ENCODE measurements around the gene DGKQ.

Gene DGKQ

DNA sequence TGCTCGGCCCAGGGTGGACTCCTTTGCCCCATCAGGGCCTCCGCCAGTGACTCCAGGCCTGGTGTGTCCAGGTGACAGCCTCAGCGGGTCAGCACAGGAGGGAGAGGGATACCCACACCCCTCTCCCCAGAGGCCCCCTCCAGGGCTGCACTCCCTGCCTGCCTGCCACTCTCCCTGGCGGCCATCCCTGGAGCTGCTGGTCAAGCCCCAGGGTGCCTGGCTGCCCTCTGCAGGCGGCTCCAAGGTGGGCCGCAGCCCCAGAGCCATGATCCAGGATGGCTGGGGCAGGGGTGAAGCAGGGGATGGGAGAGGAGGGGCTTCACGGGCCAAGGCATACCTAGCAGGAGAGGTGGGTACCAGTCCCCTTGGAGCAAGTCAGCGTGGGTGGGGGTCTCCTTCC, 41.8 kb upstream of the DGKQ start:
- peaks cover 7% of the 10 kb centered on the region for H3K27me3 ChIP-seq (ENCODE audit: control insufficient read depth, insufficient read depth, low read length)
- H3K9ac ChIP-seq (ENCODE audit: low read depth, low read length) = no peak overlapping the region
- no peaks in the 10 kb centered on the region for H3K9me3 ChIP-seq (ENCODE audit: control insufficient read depth, insufficient read depth, low read length)
- peaks cover 3% of the 10 kb centered on the region for H3K36me3 ChIP-seq (ENCODE audit: control insufficient read depth, insufficient read depth, low read length)
- H3K4me1 ChIP-seq (ENCODE audit: control insufficient read depth, insufficient read depth, low read length) = peaks cover 4% of the 10 kb centered on the region
- H3K4me3 ChIP-seq (ENCODE audit: low read depth, low read length) = no peak overlapping the region

DNA sequence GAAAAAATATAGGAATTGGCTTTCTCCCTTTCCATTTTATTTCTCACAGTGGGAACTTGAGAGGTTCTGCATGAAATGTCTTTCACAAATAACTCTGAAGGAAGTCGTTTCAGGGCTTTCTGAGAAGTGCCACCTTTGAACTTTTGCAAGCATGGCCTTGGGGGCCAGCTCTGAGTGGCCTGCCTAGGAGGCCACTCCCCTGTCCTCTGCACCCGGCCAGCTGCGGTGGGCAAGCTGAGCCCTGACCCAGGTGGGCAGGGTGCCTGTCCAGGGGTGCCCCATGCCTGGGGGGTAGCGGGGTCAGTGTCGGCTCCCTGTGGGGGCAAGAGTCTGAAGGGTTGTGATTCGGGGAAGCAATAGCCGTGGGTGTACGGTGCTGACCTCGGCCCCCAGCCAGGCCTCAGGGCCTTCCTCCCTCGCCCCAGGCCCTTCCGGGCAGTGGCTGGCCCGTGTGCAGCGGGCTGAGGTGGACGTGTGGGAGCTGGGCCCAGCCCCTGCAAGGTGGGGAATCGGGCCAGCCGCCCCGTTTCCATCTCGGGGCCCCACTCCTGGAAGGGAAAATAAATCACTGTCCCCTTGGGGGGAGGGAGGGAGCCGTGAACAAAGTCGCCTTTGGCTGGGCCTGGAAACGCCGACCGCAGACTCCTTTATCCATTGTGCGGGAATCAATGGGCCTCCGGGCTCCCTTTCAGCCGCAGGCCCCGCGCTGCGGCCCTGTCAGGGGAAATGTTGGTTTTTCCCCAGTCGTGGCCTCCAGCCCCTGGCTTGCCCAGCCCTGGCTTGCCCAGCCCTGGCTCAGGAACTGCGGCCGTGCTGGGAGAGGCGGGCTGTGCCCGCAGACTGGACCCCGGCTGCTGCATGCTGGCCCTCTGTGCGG, 41.2 kb upstream of the DGKQ start:
- Histone ChIP-seq H3K4me1 (ENCODE audit: control insufficient read depth, insufficient read depth, low read length) (peaks cover 4% of the 10 kb centered on the region), H3K4me3 (ENCODE audit: low read depth, low read length) (no peak overlapping the region), H3K36me3 (ENCODE audit: control insufficient read depth, insufficient read depth, low read length) (no peaks in the 10 kb centered on the region), H3K9me3 (ENCODE audit: control insufficient read depth, insufficient read depth, low read length) (no peaks in the 10 kb centered on the region), H3K9ac (ENCODE audit: low read depth, low read length) (no peak overlapping the region), H3K27me3 (ENCODE audit: control insufficient read depth, insufficient read depth, low read length) (peaks cover 11% of the 10 kb centered on the region)

DNA sequence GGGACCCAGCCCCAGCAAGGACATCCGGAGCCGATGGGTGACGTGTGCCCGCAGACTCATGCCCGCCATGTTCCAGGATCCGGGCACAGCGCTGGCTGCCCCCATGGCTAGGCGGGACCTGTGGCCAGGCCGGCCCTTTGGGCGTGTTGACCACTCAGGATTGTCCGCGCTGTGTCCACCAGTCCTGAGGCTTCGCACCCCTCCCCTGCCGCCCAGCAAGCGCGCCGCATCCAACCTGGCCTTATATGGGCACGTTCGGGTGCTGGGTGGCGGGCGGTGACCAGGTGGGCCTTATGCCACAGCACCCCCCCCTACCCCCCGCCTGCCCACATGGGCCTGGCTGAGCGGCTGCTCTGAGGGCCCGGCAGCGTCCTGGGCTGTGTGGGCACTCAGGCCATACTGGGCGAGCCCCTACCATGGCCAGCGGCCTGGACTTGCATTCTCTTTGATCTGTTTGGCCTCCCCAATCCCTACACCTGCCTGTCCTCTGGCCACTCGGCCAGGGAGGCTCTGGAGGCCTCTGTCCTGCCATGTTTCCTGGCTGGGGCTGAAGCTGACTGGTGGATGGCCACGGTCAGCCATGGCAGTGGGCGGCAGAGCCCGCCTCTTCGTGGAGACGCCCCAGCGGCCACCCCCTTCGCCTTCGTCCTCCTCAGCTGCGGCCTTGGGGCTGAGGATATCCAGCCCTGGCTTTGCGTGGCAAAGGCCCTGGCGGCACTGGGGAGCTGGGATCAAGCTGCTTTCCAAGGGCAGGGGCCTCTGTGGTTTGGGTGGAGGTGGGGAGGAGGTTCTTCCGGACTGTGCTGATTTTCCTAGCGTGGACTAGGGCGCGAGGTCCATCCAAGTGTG, 40.1 kb upstream of the DGKQ start:
- Histone ChIP-seq H3K36me3 (ENCODE audit: control insufficient read depth, insufficient read depth, low read length) (no peaks in the 10 kb centered on the region), H3K4me1 (ENCODE audit: control insufficient read depth, insufficient read depth, low read length) (no peaks in the 10 kb centered on the region), H3K27me3 (ENCODE audit: control insufficient read depth, insufficient read depth, low read length) (peaks cover 19% of the 10 kb centered on the region), H3K9ac (ENCODE audit: low read depth, low read length) (no peak overlapping the region), H3K4me3 (ENCODE audit: low read depth, low read length) (no peak overlapping the region), H3K9me3 (ENCODE audit: control insufficient read depth, insufficient read depth, low read length) (no peaks in the 10 kb centered on the region)

DNA sequence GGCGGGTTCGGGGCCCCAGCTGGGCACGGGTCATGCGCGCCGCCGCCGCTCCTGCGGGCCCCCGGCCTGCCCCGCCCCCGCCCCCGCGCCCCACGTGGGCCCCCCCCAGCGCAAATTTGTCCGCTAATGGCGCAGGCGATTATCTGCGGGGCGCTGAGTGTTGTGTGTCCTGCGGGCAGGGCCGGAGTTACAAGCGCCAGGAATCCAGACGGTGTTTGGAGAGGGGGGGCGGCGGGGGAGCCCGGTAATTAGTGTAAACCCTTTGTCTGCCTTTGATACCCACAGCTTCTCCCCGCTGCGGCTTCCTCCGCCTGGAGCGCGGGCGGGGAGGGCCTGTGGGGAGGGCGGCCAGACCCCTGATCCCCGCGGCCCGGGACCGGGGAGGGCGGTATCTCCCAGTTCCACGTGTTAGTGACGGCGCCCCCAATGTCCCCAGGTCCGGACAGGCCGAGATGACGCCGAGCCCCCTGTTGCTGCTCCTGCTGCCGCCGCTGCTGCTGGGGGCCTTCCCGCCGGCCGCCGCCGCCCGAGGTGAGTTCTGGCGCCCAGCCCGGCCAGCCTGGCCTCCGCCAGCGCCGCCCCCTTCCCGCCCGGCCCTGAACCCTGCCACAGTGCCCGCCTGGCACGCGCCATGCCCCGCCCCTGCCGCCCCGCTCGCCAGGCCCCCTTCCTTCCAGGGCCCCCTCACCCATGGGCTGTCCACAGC, 38.8 kb upstream of the DGKQ start:
- no peaks in the 10 kb centered on the region for H3K4me1 ChIP-seq (ENCODE audit: control insufficient read depth, insufficient read depth, low read length)
- H3K9me3 ChIP-seq (ENCODE audit: control insufficient read depth, insufficient read depth, low read length) = no peaks in the 10 kb centered on the region
- H3K4me3 ChIP-seq (ENCODE audit: low read depth, low read length) = peak overlapping the region; percentile 35
- no peak overlapping the region for H3K9ac ChIP-seq (ENCODE audit: low read depth, low read length)
- no peaks in the 10 kb centered on the region for H3K36me3 ChIP-seq (ENCODE audit: control insufficient read depth, insufficient read depth, low read length)
- peaks cover 31% of the 10 kb centered on the region for H3K27me3 ChIP-seq (ENCODE audit: control insufficient read depth, insufficient read depth, low read length)

DNA sequence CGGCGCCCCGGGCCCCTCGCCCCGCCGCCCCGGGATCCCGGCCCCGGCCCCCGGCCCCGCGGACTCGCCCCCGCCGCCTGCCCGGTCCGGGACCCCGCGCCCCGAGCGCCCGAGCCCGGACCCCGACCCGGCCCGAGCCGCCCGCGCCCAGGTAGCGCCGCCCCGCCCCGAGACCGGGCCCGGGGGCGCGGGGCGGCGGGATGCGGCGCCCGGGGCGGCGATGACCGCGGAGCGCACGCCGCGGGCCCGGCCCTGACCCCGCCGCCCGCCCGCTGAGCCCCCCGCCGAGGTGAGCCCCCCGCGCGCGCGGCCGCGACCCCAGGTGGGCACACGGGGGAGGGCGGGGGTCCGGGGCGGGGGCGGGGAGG, 38.3 kb upstream of the DGKQ start:
- no peaks in the 10 kb centered on the region for H3K4me1 ChIP-seq (ENCODE audit: control insufficient read depth, insufficient read depth, low read length)
- H3K9ac ChIP-seq (ENCODE audit: low read depth, low read length) = no peak overlapping the region
- no peak overlapping the region for H3K4me3 ChIP-seq (ENCODE audit: low read depth, low read length)
- H3K9me3 ChIP-seq (ENCODE audit: control insufficient read depth, insufficient read depth, low read length) = no peaks in the 10 kb centered on the region
- no peaks in the 10 kb centered on the region for H3K36me3 ChIP-seq (ENCODE audit: control insufficient read depth, insufficient read depth, low read length)
- peaks cover 37% of the 10 kb centered on the region for H3K27me3 ChIP-seq (ENCODE audit: control insufficient read depth, insufficient read depth, low read length)

DNA sequence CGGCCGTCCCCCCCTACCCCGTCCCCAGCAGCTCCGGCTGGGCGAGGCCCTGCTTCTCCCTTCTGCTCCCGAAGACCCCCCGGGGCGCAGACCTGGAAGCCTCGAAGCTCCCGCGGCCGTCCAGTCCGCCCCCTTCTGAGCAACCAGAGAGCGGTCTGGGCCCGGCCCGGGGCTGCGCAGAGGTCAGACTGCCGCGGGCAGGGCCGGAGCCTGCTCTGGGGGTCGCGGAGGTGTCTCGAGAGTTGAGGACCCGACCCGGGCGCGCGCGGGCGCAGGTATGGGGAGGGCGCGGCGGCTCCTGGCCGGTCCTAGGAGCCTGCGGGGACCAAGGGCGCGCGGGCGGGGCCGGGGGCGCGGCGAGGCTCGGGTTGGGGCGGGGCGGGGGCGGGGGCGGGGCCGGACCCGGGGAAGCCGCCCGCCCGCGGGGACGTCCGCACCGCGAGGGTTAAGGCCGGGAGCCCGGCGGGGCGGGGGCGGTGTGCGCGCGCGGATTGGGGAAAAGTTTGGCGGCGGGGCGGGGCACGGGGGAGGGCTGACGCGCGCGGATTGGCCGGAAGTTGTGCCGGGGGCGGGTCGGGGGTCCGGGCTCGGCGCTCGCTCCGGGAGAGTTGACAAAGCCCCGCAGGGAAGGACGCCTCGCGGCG, 37.8 kb upstream of the DGKQ start, which contains the start of gene FGFRL1:
TSS of gene FGFRL1 (plus strand) at position 605 of the 644 bp plus-strand sequence. CDS start 860 bp downstream, outside the sequence.
- H3K4me1 ChIP-seq (ENCODE audit: control insufficient read depth, insufficient read depth, low read length) = no peaks in the 10 kb centered on the region
- H3K27me3 ChIP-seq (ENCODE audit: control insufficient read depth, insufficient read depth, low read length) = peaks cover 42% of the 10 kb centered on the region
- H3K4me3 ChIP-seq (ENCODE audit: low read depth, low read length) = peak within 1 kb of the TSS; percentile 55
- no peak within 1 kb of the TSS for H3K9ac ChIP-seq (ENCODE audit: low read depth, low read length)
- no peaks in the 10 kb centered on the region for H3K9me3 ChIP-seq (ENCODE audit: control insufficient read depth, insufficient read depth, low read length)
- no peaks in the 10 kb centered on the region for H3K36me3 ChIP-seq (ENCODE audit: control insufficient read depth, insufficient read depth, low read length)

DNA sequence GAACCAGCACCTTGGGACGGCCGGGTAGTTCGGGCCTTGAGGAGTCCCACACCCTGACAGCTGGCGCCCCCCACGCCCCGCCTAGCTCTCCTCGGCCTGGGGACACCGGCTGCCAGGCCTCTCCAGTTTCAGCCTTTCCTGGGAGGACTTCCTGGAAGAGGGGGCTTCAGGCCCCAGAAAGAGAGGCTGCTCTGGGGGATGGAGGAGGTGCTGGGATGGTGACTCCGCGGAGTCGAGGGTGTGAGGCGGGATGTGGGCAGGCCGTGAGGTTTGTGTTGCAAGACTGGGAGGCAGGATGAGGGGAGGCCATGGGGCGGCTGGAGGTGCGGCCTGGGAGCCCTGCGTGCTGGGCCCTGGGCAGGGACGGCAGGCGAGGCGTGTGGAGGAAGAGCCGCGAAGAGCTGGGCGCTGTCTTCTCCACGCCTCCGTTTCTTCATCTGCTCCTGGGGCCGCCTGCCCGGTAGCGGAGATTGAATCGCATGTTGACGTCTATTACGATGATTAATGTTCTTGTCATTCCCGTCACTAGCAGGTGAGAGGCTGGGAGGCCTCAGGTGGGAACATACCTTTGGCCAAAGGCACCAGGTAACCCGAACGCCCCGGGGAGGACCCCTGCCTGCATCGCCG, 37.1 kb upstream of the DGKQ start:
- peaks cover 44% of the 10 kb centered on the region for H3K27me3 ChIP-seq (ENCODE audit: control insufficient read depth, insufficient read depth, low read length)
- H3K36me3 ChIP-seq (ENCODE audit: control insufficient read depth, insufficient read depth, low read length) = no peaks in the 10 kb centered on the region
- H3K4me3 ChIP-seq (ENCODE audit: low read depth, low read length) = peak overlapping the region; percentile 55
- no peaks in the 10 kb centered on the region for H3K9me3 ChIP-seq (ENCODE audit: control insufficient read depth, insufficient read depth, low read length)
- H3K4me1 ChIP-seq (ENCODE audit: control insufficient read depth, insufficient read depth, low read length) = no peaks in the 10 kb centered on the region
- no peak overlapping the region for H3K9ac ChIP-seq (ENCODE audit: low read depth, low read length)

DNA sequence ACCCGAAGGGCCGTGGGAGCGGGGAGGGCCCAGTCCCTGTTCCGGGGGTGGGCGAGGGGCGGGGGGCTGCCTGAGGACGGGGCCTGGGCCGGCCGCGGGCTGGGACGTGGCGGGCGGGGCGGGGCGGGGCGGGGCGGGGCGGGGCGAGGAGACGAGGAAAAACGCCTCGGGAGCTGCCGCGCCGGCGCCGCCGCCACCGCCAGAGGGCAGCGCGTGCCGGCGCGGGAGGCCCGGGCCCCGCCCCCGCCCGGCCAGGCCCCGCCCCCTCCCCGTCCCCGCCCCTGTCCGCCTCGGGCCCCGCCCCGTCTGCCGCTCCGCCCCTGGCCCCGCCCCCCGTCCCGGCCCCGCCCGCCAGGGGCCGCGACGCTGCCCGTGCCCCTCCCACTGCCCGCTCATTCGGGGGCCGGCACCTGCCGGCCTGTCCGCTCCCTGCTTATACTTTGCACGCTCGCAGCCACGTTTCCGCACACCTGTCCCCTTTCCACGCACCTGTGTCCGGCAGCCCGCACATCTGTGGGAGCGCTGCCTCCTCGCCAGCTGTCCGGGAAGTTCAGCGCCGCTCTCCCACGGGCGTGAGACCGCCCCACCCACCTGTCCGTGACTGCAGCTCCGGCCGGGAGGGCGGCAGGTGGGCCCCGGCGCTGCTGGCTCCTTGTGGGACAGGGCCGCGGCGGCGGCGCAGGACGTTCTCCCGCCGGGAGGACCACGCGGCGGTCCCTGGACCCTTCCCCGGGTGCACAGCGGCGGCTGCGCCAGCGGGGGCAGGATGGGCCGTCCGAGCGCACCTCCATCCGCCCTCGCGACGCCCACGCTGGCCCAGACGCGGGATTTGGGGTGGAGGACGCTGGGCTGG, 36.4 kb upstream of the DGKQ start:
- Histone ChIP-seq H3K9ac (ENCODE audit: low read depth, low read length) (no peak overlapping the region), H3K4me1 (ENCODE audit: control insufficient read depth, insufficient read depth, low read length) (no peaks in the 10 kb centered on the region), H3K36me3 (ENCODE audit: control insufficient read depth, insufficient read depth, low read length) (no peaks in the 10 kb centered on the region), H3K4me3 (ENCODE audit: low read depth, low read length) (peak overlapping the region; percentile 55), H3K9me3 (ENCODE audit: control insufficient read depth, insufficient read depth, low read length) (no peaks in the 10 kb centered on the region), H3K27me3 (ENCODE audit: control insufficient read depth, insufficient read depth, low read length) (peaks cover 50% of the 10 kb centered on the region)

DNA sequence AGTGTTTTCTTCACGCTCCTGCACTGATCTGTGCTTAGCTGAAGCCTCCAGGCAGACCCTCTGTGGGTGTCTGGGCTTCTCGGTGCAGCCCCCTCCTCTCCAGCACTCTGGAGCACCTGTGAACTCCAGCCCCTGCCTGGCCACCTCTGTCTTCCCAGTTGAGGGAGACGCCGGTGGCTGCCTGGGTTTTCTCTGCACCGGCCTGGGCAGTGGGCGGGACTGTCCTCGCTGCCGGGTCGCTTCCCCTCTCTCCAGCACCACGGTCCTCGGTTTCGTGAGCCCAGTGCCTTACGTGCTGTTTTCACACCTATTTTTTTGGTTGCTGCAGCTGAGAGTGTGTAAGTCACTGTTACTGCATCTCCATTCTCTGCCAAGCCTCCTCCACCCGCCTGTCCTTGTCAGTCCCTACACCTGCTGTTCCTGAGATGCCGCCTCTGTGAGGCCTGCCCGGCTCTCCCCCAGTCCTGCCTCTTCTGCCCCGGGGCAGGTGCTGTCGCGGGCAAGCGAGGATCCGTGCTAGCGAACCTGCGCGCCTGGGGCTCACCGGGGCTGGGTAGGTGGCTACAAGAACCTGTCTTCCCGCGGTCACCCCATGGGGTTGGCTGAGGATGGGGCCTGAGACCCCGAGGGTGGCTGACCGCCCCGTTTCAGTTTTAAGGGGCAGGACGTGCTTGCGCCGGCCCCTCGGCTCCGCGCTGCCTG, 35.6 kb upstream of the DGKQ start:
- no peaks in the 10 kb centered on the region for H3K9me3 ChIP-seq (ENCODE audit: control insufficient read depth, insufficient read depth, low read length)
- no peaks in the 10 kb centered on the region for H3K4me1 ChIP-seq (ENCODE audit: control insufficient read depth, insufficient read depth, low read length)
- no peaks in the 10 kb centered on the region for H3K36me3 ChIP-seq (ENCODE audit: control insufficient read depth, insufficient read depth, low read length)
- no peak overlapping the region for H3K9ac ChIP-seq (ENCODE audit: low read depth, low read length)
- peak overlapping the region; percentile 48 for H3K4me3 ChIP-seq (ENCODE audit: low read depth, low read length)
- H3K27me3 ChIP-seq (ENCODE audit: control insufficient read depth, insufficient read depth, low read length) = peaks cover 57% of the 10 kb centered on the region

DNA sequence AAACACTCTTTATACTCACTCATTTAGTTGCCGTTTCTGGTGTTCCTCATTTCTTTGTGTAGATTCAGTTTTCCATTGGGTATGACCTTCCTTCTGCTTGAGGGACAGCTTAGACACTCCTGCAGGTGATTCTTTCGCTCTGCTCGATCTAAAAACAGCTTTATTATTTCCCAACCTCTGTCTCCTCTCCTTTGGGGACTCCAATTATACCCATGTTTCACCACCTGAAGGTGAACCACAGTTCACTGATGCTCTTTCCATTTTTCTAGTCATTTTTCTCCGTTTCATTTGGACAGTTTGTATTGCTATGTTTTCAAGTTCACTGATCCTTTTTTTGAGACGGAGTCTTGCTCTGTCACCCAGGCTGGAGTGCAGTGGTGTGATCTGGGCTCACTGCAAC, 33.5 kb upstream of the DGKQ start:
- Histone ChIP-seq H3K4me1 (ENCODE audit: control insufficient read depth, insufficient read depth, low read length) (no peaks in the 10 kb centered on the region), H3K9ac (ENCODE audit: low read depth, low read length) (no peak overlapping the region), H3K9me3 (ENCODE audit: control insufficient read depth, insufficient read depth, low read length) (no peaks in the 10 kb centered on the region), H3K4me3 (ENCODE audit: low read depth, low read length) (no peak overlapping the region), H3K27me3 (ENCODE audit: control insufficient read depth, insufficient read depth, low read length) (peaks cover 72% of the 10 kb centered on the region), H3K36me3 (ENCODE audit: control insufficient read depth, insufficient read depth, low read length) (no peaks in the 10 kb centered on the region)
